Prostate gland (tissue), 2 donors: ENCODE results near the gene OSMR. TPM values are rescaled to one million over a fixed set of nuclear protein-coding genes. Genes with fewer than 3 reads are reported as not detected.

Experiments used
- DNase-seq: peaks from one replicate; pipeline ENCODE4 v3.0.0-alpha.2; 2019; ENCODE audit warnings: low spot score
- H3K27ac ChIP-seq, 2 donors: fragments of 200-600 bp; sonication (generic); 2 replicates each; pipeline ENCODE4 v1.5.1; 2017 to 2019
- H3K27me3 ChIP-seq: fragments of 200-600 bp; sonication (generic); replicated peaks from 2 replicates; pipeline ENCODE4 v1.5.1; 2019; ENCODE audit not compliant: insufficient read depth
- H3K36me3 ChIP-seq, 2 donors: fragments of 200-600 bp; sonication (generic); 1 replicate in 1 of 2; 2 replicates in 1 of 2; pipeline versions ENCODE4 v1.5.1 to v1.8.1; 2017 to 2019
- H3K4me1 ChIP-seq: fragments of 200-600 bp; sonication (generic); replicated peaks from 2 replicates; pipeline ENCODE4 v1.5.1; 2019
- H3K4me3 ChIP-seq, 2 donors: fragments of 200-600 bp; sonication (generic); 2 replicates each; pipeline ENCODE4 v1.5.1; 2017 to 2019
- H3K9me3 ChIP-seq: fragments of 200-600 bp; sonication (generic); 2 replicates; pipeline ENCODE4 v1.5.1; 2017
- POLR2A ChIP-seq: fragments of 450-650 bp; IDR thresholded peaks from one replicate; pipeline ENCODE4 v1.6.1; 2016; ENCODE audit warnings: antibody characterized with exemption, mild to moderate bottlenecking
- POLR2AphosphoS5 ChIP-seq: sonication (generic); formaldehyde crosslinking; IDR thresholded peaks from one replicate; pipeline ENCODE4 v1.6.1; 2017; ENCODE audit warnings: antibody characterized with exemption
- WGBS: methylation state at CpG from one replicate; pipeline ENCODE4 v1.1.5; 2018; 5-methylcytosine and 5-hydroxymethylcytosine counted together
- intact Hi-C: fragments of 100-400 bp; cut with DNase I; formaldehyde crosslinking; loops from one replicate; pipeline ENCODE4 v1.14.2; 2022
- total RNA-seq, 2 donors: library from RNA; depleted of rRNA; stranded (reverse); fragments of >200 nt; gene quantifications; one replicate each; pipeline ENCODE4 v1.1.0, GENCODE V29; 2016
- TF ChIP-seq, protein P1 (sequence below), 4 experiments: fragments of 200-600 bp in 2 of 4; fragments of 450-650 bp in 2 of 4; sonication (generic) in 2 of 4; IDR thresholded peaks; 1 replicate in 3 of 4; 2 replicates in 1 of 4; pipeline ENCODE4 v1.5.1; 2016 to 2019; ENCODE audit warnings: antibody characterized with exemption in 4 of 4, mild to moderate bottlenecking in 2 of 4, moderate library complexity in 2 of 4

The OSMR gene
- total RNA-seq, 2 donors from 2014 or later: 14.3 to 21.6 TPM

DNA sequence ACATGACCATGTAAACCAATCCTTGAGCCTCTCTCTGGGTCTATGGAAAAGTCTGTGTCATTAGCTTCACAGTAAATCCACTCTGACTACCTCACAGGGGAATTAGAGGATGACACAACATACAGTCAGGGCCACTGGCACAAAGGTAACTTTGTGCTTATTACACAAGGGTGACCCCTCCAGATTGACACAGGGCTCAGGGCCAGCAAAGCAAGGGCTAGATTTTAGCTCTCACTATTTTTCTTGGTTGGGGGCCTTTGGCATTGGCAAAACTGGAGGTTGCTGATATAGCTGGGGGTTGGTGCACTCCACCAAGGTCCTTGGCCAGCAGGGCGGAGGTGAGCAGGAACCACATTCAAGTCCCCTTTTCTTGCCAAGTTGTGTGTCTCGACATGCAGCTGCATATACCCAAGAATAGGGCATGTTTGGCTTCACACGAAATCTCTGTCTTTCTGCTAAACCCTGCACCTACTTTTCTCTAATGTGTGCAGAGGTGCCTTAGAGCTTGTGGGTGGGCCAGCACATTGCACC is 15.2 kb upstream of the OSMR start:
- no peak for DNase-seq
- WGBS: 62% methylated on average over 3 of the region's 3 CpGs
- no peaks in the 10 kb centered on the region for H3K9me3 ChIP-seq
- H3K36me3 ChIP-seq: no peaks in the 10 kb centered on the region
- no peak overlapping the region for H3K4me3 ChIP-seq
- H3K27ac ChIP-seq: no peak overlapping the region
- intact Hi-C loops: loop anchor here (5.0 kb wide), 1 partner anchor 92 kb away; no protein-coding TSS in a partner anchor
- H3K4me1 ChIP-seq: no peaks in the 10 kb centered on the region
- H3K27me3 ChIP-seq: no peaks in the 10 kb centered on the region
- TF ChIP-seq POLR2A (no peak), POLR2AphosphoS5 (no peak)
- TF ChIP-seq, protein P1, sequence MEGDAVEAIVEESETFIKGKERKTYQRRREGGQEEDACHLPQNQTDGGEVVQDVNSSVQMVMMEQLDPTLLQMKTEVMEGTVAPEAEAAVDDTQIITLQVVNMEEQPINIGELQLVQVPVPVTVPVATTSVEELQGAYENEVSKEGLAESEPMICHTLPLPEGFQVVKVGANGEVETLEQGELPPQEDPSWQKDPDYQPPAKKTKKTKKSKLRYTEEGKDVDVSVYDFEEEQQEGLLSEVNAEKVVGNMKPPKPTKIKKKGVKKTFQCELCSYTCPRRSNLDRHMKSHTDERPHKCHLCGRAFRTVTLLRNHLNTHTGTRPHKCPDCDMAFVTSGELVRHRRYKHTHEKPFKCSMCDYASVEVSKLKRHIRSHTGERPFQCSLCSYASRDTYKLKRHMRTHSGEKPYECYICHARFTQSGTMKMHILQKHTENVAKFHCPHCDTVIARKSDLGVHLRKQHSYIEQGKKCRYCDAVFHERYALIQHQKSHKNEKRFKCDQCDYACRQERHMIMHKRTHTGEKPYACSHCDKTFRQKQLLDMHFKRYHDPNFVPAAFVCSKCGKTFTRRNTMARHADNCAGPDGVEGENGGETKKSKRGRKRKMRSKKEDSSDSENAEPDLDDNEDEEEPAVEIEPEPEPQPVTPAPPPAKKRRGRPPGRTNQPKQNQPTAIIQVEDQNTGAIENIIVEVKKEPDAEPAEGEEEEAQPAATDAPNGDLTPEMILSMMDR (IDR thresholded peaks at IDR 0.05): no peak

DNA sequence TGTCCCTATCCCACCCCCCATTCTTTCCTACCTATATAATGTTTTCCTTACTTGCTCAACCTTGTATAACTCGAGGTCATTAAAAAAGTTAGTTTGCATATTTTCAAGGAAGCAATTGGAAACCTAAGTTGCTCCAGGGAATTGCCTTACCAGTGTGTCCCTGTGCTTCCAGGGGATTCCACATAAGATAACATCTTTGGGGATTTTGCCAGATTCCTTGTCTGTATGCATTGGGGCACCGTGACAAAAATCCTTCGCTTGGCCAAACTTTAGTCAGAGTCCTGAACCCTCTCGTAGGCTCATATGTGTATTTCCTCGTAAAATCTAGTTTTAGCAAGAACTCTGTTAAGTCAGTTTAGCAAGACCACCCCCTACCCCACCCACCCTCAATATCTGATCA is 14.7 kb upstream of the OSMR start:
- TF ChIP-seq POLR2A: no peak
- TF ChIP-seq, protein P1 (IDR thresholded peaks at IDR 0.05): no peak
- TF ChIP-seq POLR2AphosphoS5: no peak
- DNase-seq: no peak
- intact Hi-C loops: loop anchor here (5.0 kb wide), 1 partner anchor 91 kb away; no protein-coding TSS in a partner anchor
- 15% methylated on average over 5 of the region's 5 CpGs for WGBS
- H3K4me1 ChIP-seq: no peaks in the 10 kb centered on the region
- H3K27me3 ChIP-seq: no peaks in the 10 kb centered on the region
- H3K27ac ChIP-seq: peak overlapping the region in 1 of 2 donors; percentile 25
- H3K9me3 ChIP-seq: no peaks in the 10 kb centered on the region
- no peaks in the 10 kb centered on the region for H3K36me3 ChIP-seq
- H3K4me3 ChIP-seq: no peak overlapping the region

DNA sequence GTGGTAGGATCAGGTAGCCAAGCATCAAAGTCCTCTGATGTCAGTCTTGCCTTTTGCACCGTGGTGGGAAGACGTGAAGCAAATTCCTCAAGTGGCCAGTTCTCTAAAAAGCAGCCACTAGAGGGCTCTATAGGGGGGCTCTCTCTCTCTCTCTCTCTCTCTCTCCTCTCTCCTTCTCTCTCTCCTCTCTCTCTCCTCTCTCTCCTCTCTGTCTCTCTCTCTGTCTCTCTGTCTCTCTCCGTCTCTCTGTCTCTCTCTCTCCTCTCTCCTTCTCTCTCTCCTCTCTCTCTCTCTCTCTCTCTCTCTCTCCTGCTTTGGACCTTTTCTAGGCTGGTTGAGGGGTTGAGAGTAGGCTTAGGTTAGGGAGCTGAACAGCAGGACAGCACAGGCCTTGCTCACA is 13.9 kb upstream of the OSMR start:
- no peaks in the 10 kb centered on the region for H3K9me3 ChIP-seq
- H3K27ac ChIP-seq: no peak overlapping the region
- no peak for DNase-seq

DNA sequence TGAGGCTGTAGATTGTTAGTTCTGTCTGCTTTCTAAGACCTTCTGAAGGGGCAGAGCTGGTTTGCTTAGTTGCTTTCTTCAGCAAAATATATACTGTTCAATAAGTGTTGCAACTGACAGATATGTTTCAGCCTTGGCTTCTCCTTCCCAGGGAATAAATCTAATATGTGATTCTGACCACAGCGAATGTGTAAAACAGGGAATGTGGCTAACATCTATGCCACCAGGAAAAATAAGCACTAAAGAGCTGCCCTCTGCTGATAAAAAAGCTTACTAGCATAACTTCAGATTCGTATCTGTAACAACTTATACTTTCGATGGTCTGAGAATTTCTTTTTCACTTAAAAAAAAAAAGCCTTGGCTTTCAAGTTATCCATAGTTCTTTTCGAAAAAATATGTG is 13.0 kb upstream of the OSMR start:
- no peaks in the 10 kb centered on the region for H3K9me3 ChIP-seq
- WGBS: 80% methylated on average over 4 of the region's 4 CpGs
- no peak overlapping the region for H3K27ac ChIP-seq
- no peaks in the 10 kb centered on the region for H3K36me3 ChIP-seq
- no peaks in the 10 kb centered on the region for H3K4me1 ChIP-seq
- intact Hi-C loops: loop anchor here (5.0 kb wide), 1 partner anchor 89 kb away; no protein-coding TSS in a partner anchor
- H3K4me3 ChIP-seq: no peak overlapping the region
- no peak for DNase-seq
- TF ChIP-seq POLR2A (no peak), POLR2AphosphoS5 (no peak)
- TF ChIP-seq, protein P1 (IDR thresholded peaks at IDR 0.05): no peak
- H3K27me3 ChIP-seq: no peaks in the 10 kb centered on the region

More for the DNA sequence above, 13.9 kb upstream of the OSMR start:
- WGBS: 64% methylated on average over 3 of the region's 3 CpGs
- no peaks in the 10 kb centered on the region for H3K4me1 ChIP-seq
- H3K4me3 ChIP-seq: no peak overlapping the region
- TF ChIP-seq POLR2A (no peak), POLR2AphosphoS5 (no peak)
- TF ChIP-seq, protein P1 (IDR thresholded peaks at IDR 0.05): peak in 1 of 4 experiments; percentile 14
- H3K36me3 ChIP-seq: no peaks in the 10 kb centered on the region
- intact Hi-C loops: loop anchor here (5.0 kb wide), 1 partner anchor 90 kb away; no protein-coding TSS in a partner anchor
- H3K27me3 ChIP-seq: no peaks in the 10 kb centered on the region

DNA sequence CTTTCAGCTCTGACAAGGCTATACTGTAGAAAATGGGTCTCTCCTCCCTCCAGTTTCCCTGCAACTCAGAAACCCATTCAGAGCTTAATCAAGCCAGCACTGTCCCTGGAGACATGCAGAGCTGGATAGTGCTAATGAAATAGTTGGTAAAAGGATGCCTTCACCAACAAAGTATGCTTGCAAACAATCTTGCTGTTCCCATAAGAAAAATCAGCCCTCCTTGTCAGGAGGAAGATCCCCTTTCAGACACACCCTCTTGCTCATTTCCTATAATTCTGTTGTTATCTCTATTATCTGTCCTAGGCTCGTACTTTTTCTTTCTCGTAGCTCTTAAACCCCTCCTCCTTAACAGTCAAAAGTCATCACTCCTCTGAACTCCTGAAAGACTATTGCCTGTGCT is 9.9 kb upstream of the OSMR start:
- DNase-seq: no peak
- Histone ChIP-seq H3K27me3 (no peaks in the 10 kb centered on the region), H3K36me3 (no peaks in the 10 kb centered on the region), H3K9me3 (no peaks in the 10 kb centered on the region), H3K4me1 (no peaks in the 10 kb centered on the region), H3K27ac (no peak overlapping the region), H3K4me3 (no peak overlapping the region)
- intact Hi-C loops: no loop called here
- 32% methylated on average over 2 of the region's 2 CpGs for WGBS
- TF ChIP-seq POLR2AphosphoS5 (no peak), POLR2A (no peak)
- TF ChIP-seq, protein P1 (IDR thresholded peaks at IDR 0.05): no peak
